Gastrocnemius medialis (tissue), 4 donors: ENCODE data around the gene LIN7A. TPM values are rescaled to one million over a fixed set of nuclear protein-coding genes. Genes with fewer than 3 reads are reported as not detected.

Experiments
- ATAC-seq, 2 donors: fragments of 150-250 bp; one replicate each; pipeline ENCODE4 v1.9.1; 2016
- DNase-seq, 2 donors: peaks; one replicate each; pipeline ENCODE4 v3.0.0-alpha.2; 2019
- H3K27ac ChIP-seq, 4 donors: fragments of 200-600 bp; sonication (generic); 1 replicate in 1 of 4; 2 replicates in 3 of 4; pipeline ENCODE4 v1.5.1; 2016 to 2018; ENCODE audit warnings: mild to moderate bottlenecking in 2 of 4, moderate library complexity in 1 of 4
- H3K27me3 ChIP-seq, 3 donors: fragments of 200-600 bp; sonication (generic) in 2 of 3; 1 replicate in 1 of 3; 2 replicates in 2 of 3; pipeline versions ENCODE4 v1.5.1 to v1.6.0; 2016 to 2019; ENCODE audit warnings: mild to moderate bottlenecking in 1 of 3, moderate library complexity in 1 of 3
- H3K36me3 ChIP-seq, 2 donors: fragments of 200-600 bp; sonication (generic) in 1 of 2; one replicate each; pipeline ENCODE4 v1.5.1; 2017 to 2018
- H3K4me1 ChIP-seq, 2 donors: fragments of 200-600 bp; sonication (generic) in 1 of 2; one replicate each; pipeline ENCODE4 v1.5.1; 2016 to 2017; ENCODE audit warnings: mild to moderate bottlenecking in 2 of 2
- H3K4me3 ChIP-seq, 4 donors: fragments of 200-600 bp; sonication (generic) in 3 of 4; 1 replicate in 1 of 4; 2 replicates in 3 of 4; pipeline ENCODE4 v1.5.1; 2016 to 2019; ENCODE audit warnings: mild to moderate bottlenecking in 2 of 4
- H3K9me3 ChIP-seq, 3 donors: fragments of 200-600 bp; sonication (generic) in 2 of 3; 1 replicate in 1 of 3; 2 replicates in 2 of 3; pipeline ENCODE4 v1.5.1; 2016 to 2019
- POLR2A ChIP-seq, 2 donors: fragments of 450-650 bp; IDR thresholded peaks; one replicate each; pipeline ENCODE4 v1.6.1; 2017; ENCODE audit warnings: antibody characterized with exemption in 2 of 2, mild to moderate bottlenecking in 2 of 2, moderate library complexity in 2 of 2
- in situ Hi-C, 4 donors: fragments of 200-750 bp; cut with MboI; loops; one replicate each; pipeline versions ENCODE4 v1.15.0 to v1.8.0; 2017; ENCODE audit warnings: low sequenced_read_pairs in 4 of 4
- intact Hi-C: fragments of 100-400 bp; cut with DNase I; formaldehyde crosslinking; loops from one replicate; pipeline ENCODE4 v1.15.1; 2023; ENCODE audit warnings: low total_unique reads
- total RNA-seq, 4 donors: library from RNA; depleted of rRNA; stranded (reverse); fragments of >200 nt; gene quantifications; one replicate each; pipeline versions ENCODE4 v1.1.0 to v1.2.3, GENCODE V29; 2016
- TF ChIP-seq, protein P1 (sequence below), 5 experiments: fragments of 450-650 bp in 3 of 5; fragments of 200-600 bp in 2 of 5; sonication (generic) in 2 of 5; IDR thresholded peaks in 4 of 5; conservative IDR thresholded peaks in 1 of 5; 1 replicate in 4 of 5; 2 replicates in 1 of 5; pipeline ENCODE4 v1.5.1; 2016 to 2019; ENCODE audit warnings: antibody characterized with exemption in 5 of 5, mild to moderate bottlenecking in 3 of 5, moderate library complexity in 3 of 5

Gene LIN7A
- total RNA-seq, 4 donors from 2014 or later = 1.4 to 4.8 (median 2.8) TPM

DNA sequence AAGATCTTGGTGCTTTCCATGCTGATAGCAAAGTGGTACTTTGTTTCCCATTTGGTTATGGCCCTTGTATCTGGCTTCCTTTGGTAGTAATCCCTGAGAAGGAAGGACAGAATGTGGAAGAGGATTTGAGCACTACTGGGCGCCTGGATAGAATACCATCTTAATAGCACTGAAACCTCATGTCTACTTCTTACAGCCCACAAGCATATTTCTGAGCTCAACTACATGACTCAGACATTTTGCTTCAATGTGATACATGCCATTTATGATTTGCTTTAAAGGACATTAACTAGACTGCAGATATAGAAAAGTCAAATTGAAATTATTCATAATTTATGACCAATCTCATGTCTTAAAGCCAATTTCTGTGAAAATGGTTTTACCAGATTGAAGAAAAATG, 80.4 kb downstream of the LIN7A start:
- Histone ChIP-seq H3K4me1 (no peaks in the 10 kb centered on the region), H3K27me3 (no peaks in the 10 kb centered on the region), H3K36me3 (no peaks in the 10 kb centered on the region), H3K9me3 (no peaks in the 10 kb centered on the region), H3K4me3 (no peak overlapping the region), H3K27ac (peak overlapping the region in 2 of 4 donors; percentile 1 to 8)
- TF ChIP-seq, protein P1, sequence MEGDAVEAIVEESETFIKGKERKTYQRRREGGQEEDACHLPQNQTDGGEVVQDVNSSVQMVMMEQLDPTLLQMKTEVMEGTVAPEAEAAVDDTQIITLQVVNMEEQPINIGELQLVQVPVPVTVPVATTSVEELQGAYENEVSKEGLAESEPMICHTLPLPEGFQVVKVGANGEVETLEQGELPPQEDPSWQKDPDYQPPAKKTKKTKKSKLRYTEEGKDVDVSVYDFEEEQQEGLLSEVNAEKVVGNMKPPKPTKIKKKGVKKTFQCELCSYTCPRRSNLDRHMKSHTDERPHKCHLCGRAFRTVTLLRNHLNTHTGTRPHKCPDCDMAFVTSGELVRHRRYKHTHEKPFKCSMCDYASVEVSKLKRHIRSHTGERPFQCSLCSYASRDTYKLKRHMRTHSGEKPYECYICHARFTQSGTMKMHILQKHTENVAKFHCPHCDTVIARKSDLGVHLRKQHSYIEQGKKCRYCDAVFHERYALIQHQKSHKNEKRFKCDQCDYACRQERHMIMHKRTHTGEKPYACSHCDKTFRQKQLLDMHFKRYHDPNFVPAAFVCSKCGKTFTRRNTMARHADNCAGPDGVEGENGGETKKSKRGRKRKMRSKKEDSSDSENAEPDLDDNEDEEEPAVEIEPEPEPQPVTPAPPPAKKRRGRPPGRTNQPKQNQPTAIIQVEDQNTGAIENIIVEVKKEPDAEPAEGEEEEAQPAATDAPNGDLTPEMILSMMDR (IDR thresholded peaks at IDR 0.05 in 4 of 5, conservative IDR thresholded peaks at IDR 0.05 in 1 of 5) = no peak
- TF ChIP-seq POLR2A (IDR thresholded peaks at IDR 0.05) = no peak
- in situ Hi-C loops = no loop called here
- intact Hi-C loops = no loop called here
- no peak for DNase-seq
- no peak for ATAC-seq

DNA sequence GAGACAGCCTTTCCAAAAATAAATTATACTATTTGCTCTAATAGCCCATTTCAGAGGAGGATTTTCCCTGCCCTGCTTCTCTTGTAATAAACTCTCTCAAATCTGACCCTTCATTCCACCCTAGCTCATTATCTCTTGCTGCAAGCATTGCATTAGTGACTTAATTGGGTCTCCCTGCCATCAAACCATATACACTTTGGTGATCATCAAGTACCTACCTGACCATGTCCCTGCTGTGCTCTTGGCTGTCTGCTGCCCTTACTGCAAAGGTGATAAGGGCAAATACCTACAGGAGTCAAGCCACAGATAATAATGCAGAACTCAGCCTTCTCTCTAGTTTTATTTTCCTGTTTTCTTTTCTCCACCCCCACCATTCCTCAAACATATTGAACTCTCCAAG, 88.4 kb downstream of the LIN7A start:
- intact Hi-C loops (no loop called here), in situ Hi-C loops (no loop called here)
- H3K9me3 ChIP-seq = no peaks in the 10 kb centered on the region

DNA sequence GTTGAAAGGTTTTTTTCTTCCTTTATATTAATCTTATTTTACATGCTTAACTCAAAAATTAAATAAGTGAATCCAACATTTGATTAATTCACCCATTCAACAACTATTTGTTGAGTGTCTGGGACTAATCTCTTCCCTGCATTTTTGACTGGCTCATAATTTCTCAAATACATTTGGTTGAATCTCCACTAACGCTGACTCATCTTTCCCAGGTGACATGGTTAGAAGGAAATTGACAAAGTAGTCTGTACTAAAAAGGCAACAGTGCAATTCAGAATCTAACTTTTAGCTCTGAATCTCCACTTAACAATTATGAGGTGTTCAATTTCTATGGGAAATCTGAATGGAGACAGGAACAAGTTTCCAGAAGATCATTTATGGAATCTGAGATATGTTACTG, 88.9 kb downstream of the LIN7A start:
- no peak for DNase-seq
- H3K36me3 ChIP-seq = no peaks in the 10 kb centered on the region
- no peak for TF ChIP-seq POLR2A (IDR thresholded peaks at IDR 0.05)
- TF ChIP-seq, protein P1 (IDR thresholded peaks at IDR 0.05 in 4 of 5, conservative IDR thresholded peaks at IDR 0.05 in 1 of 5) = no peak
- in situ Hi-C loops (no loop called here), intact Hi-C loops (no loop called here)
- H3K9me3 ChIP-seq = no peaks in the 10 kb centered on the region
- H3K27ac ChIP-seq = no peak overlapping the region
- H3K4me1 ChIP-seq = no peaks in the 10 kb centered on the region
- ATAC-seq = no peak
- no peak overlapping the region for H3K4me3 ChIP-seq
- H3K27me3 ChIP-seq = no peaks in the 10 kb centered on the region

More for the DNA sequence above, 88.4 kb downstream of the LIN7A start:
- no peak for ATAC-seq
- Histone ChIP-seq H3K4me3 (no peak overlapping the region), H3K36me3 (no peaks in the 10 kb centered on the region), H3K27me3 (no peaks in the 10 kb centered on the region), H3K4me1 (no peaks in the 10 kb centered on the region), H3K27ac (no peak overlapping the region)
- DNase-seq = no peak
- TF ChIP-seq, protein P1 (IDR thresholded peaks at IDR 0.05 in 4 of 5, conservative IDR thresholded peaks at IDR 0.05 in 1 of 5) = no peak
- no peak for TF ChIP-seq POLR2A (IDR thresholded peaks at IDR 0.05)

DNA sequence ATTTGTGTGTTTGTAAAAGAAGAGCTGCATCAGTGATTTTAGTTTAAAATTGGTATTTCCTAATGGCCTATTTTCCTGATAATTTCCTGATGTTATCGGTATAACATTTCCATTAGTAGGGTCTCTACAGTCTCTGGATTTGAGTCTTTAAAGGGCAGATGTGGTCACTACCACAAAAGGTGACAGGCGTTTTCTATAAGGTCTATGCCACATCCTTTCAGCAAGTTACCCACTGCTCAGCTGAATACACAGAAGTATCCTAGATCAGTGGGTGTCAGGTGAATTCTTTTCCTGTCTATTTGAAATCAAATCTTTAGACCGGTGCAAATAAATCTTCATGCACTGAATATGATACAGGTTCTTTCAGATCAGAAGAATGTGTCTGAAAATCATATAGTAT, 90.2 kb downstream of the LIN7A start:
- Histone ChIP-seq H3K4me1 (no peaks in the 10 kb centered on the region), H3K27me3 (no peaks in the 10 kb centered on the region), H3K9me3 (no peaks in the 10 kb centered on the region), H3K36me3 (no peaks in the 10 kb centered on the region), H3K4me3 (no peak overlapping the region), H3K27ac (no peak overlapping the region)
- no peak for DNase-seq
- no peak for TF ChIP-seq POLR2A (IDR thresholded peaks at IDR 0.05)
- TF ChIP-seq, protein P1 (IDR thresholded peaks at IDR 0.05 in 4 of 5, conservative IDR thresholded peaks at IDR 0.05 in 1 of 5) = no peak
- no peak for ATAC-seq
- in situ Hi-C loops = no loop called here
- intact Hi-C loops = no loop called here

DNA sequence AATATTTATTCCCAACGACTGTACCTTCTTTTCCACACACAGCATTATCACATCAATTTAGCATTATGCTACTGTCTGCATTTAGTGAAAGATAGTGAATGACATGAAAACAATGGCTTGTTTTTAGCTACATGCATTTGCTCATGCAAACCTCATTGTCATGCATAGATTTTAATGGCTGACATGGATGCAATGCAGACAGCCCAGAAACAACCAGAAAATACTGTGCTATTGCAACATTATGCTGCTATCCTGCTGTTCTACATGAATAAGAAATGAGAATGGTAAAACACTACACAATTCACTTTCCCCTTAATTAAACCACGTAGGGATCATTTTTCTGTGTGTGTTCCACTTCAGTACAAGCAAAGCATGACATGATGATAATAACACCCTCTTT, 90.8 kb downstream of the LIN7A start:
- intact Hi-C loops (no loop called here), in situ Hi-C loops (no loop called here)
- Histone ChIP-seq H3K36me3 (no peaks in the 10 kb centered on the region), H3K27ac (no peak overlapping the region), H3K4me1 (no peaks in the 10 kb centered on the region), H3K27me3 (no peaks in the 10 kb centered on the region), H3K4me3 (no peak overlapping the region), H3K9me3 (no peaks in the 10 kb centered on the region)
- ATAC-seq (no peak), DNase-seq (no peak)
- TF ChIP-seq, protein P1 (IDR thresholded peaks at IDR 0.05 in 4 of 5, conservative IDR thresholded peaks at IDR 0.05 in 1 of 5) = no peak
- no peak for TF ChIP-seq POLR2A (IDR thresholded peaks at IDR 0.05)
